ENCODE data around the gene ABCB7. TPM values are rescaled to one million over a fixed set of nuclear protein-coding genes. Genes with fewer than 3 reads are reported as not detected.
"Not testable (repeated sequence)": the region's sequence is repeated elsewhere in the genome, so short reads cannot be mapped to it uniquely, and the experiment has no call there.

ABCB7 gene
- total and polyA plus RNA-seq, 5 donors = 15.6 to 28.6 (median 26.4) TPM

- H3K9me3 ChIP-seq (ENCODE audit: control insufficient read depth, low read length) = no peaks in the 10 kb centered on the region
- no peak for DNase-seq
- no peaks in the 10 kb centered on the region for H3K27me3 ChIP-seq (ENCODE audit: control insufficient read depth, insufficient read depth)
- H3K4me3 ChIP-seq (ENCODE audit: low read length) = no peak overlapping the region
- ATAC-seq = no peak
- no peaks in the 10 kb centered on the region for H3K4me1 ChIP-seq (ENCODE audit: control insufficient read depth, insufficient read depth, low read length)
- H3K27ac ChIP-seq (ENCODE audit: low read length) = no peak overlapping the region
- intact Hi-C loops (cut with DNase I) = no loop called here
- 54% methylated on average over 3 of the region's 3 CpGs for WGBS
Observed at GRCh38 chrX:75151827-75152592, 4.1 kb downstream of the ABCB7 start.

- Histone ChIP-seq H3K27ac (ENCODE audit: low read length) (no peak overlapping the region), H3K27me3 (ENCODE audit: control insufficient read depth, insufficient read depth) (no peaks in the 10 kb centered on the region), H3K9me3 (ENCODE audit: control insufficient read depth, low read length) (no peaks in the 10 kb centered on the region), H3K4me3 (ENCODE audit: low read length) (no peak overlapping the region), H3K4me1 (ENCODE audit: control insufficient read depth, insufficient read depth, low read length) (no peaks in the 10 kb centered on the region)
- no peak for ATAC-seq
- intact Hi-C loops (cut with DNase I) = no loop called here
- DNase-seq = no peak
- WGBS = 88% methylated on average over 1 of the region's 1 CpG
Observed at GRCh38 chrX:75149654-75150053, 6.4 kb downstream of the ABCB7 start.

GRCh38 chrX:75132672-75133071, 23.4 kb downstream of the ABCB7 start:
- DNase-seq (no peak), ATAC-seq (no peak)
- Histone ChIP-seq H3K27ac (ENCODE audit: low read length) (no peak overlapping the region), H3K4me3 (ENCODE audit: low read length) (no peak overlapping the region), H3K4me1 (ENCODE audit: control insufficient read depth, insufficient read depth, low read length) (peaks cover 4% of the 10 kb centered on the region), H3K27me3 (ENCODE audit: control insufficient read depth, insufficient read depth) (no peaks in the 10 kb centered on the region), H3K9me3 (ENCODE audit: control insufficient read depth, low read length) (no peaks in the 10 kb centered on the region)
- intact Hi-C loops (cut with DNase I) = no loop called here
- 75% methylated on average over 5 of the region's 5 CpGs for WGBS

GRCh38 chrX:75131973-75132627, 24.0 kb downstream of the ABCB7 start:
- Histone ChIP-seq H3K9me3 (ENCODE audit: control insufficient read depth, low read length) (no peaks in the 10 kb centered on the region), H3K4me1 (ENCODE audit: control insufficient read depth, insufficient read depth, low read length) (peaks cover 4% of the 10 kb centered on the region), H3K27ac (ENCODE audit: low read length) (peak overlapping the region; percentile 13), H3K27me3 (ENCODE audit: control insufficient read depth, insufficient read depth) (no peaks in the 10 kb centered on the region), H3K4me3 (ENCODE audit: low read length) (no peak overlapping the region)
- WGBS = 70% methylated on average over 9 of the region's 9 CpGs
- no peak for DNase-seq
- peak; percentile 16 to 48 for ATAC-seq
- intact Hi-C loops (cut with DNase I) = no loop called here

GRCh38 chrX:75129069-75129468, 27.0 kb downstream of the ABCB7 start:
- ATAC-seq; DNase-seq; H3K9me3 ChIP-seq (ENCODE audit: control insufficient read depth, low read length); H3K27ac ChIP-seq (ENCODE audit: low read length); intact Hi-C loops (cut with DNase I); H3K27me3 ChIP-seq (ENCODE audit: control insufficient read depth, insufficient read depth); H3K4me3 ChIP-seq (ENCODE audit: low read length); H3K4me1 ChIP-seq (ENCODE audit: control insufficient read depth, insufficient read depth, low read length): not testable (repeated sequence)
- 100% methylated on average over 4 of the region's 4 CpGs for WGBS

- no peak for DNase-seq
- Histone ChIP-seq H3K9me3 (ENCODE audit: control insufficient read depth, low read length) (no peaks in the 10 kb centered on the region), H3K4me1 (ENCODE audit: control insufficient read depth, insufficient read depth, low read length) (peaks cover 2% of the 10 kb centered on the region), H3K27me3 (ENCODE audit: control insufficient read depth, insufficient read depth) (no peaks in the 10 kb centered on the region), H3K27ac (ENCODE audit: low read length) (no peak overlapping the region), H3K4me3 (ENCODE audit: low read length) (no peak overlapping the region)
- ATAC-seq = no peak
- intact Hi-C loops (cut with DNase I) = no loop called here
- 33% methylated on average over 2 of the region's 2 CpGs for WGBS
Observed at GRCh38 chrX:75118296-75118695, 37.8 kb downstream of the ABCB7 start.

GRCh38 chrX:75115707-75116413, 40.2 kb downstream of the ABCB7 start:
- no peaks in the 10 kb centered on the region for H3K9me3 ChIP-seq (ENCODE audit: control insufficient read depth, low read length)
- ATAC-seq (no peak), DNase-seq (no peak)
- WGBS = 87% methylated on average over 5 of the region's 5 CpGs
- no peak overlapping the region for H3K4me3 ChIP-seq (ENCODE audit: low read length)
- intact Hi-C loops (cut with DNase I) = no loop called here
- no peaks in the 10 kb centered on the region for H3K27me3 ChIP-seq (ENCODE audit: control insufficient read depth, insufficient read depth)
- peaks cover 2% of the 10 kb centered on the region for H3K4me1 ChIP-seq (ENCODE audit: control insufficient read depth, insufficient read depth, low read length)
- H3K27ac ChIP-seq (ENCODE audit: low read length) = no peak overlapping the region

GRCh38 chrX:75114638-75115037, 41.4 kb downstream of the ABCB7 start:
- Histone ChIP-seq H3K4me3 (ENCODE audit: low read length) (no peak overlapping the region), H3K27ac (ENCODE audit: low read length) (no peak overlapping the region), H3K9me3 (ENCODE audit: control insufficient read depth, low read length) (no peaks in the 10 kb centered on the region), H3K4me1 (ENCODE audit: control insufficient read depth, insufficient read depth, low read length) (peaks cover 2% of the 10 kb centered on the region), H3K27me3 (ENCODE audit: control insufficient read depth, insufficient read depth) (no peaks in the 10 kb centered on the region)
- 97% methylated on average over 3 of the region's 3 CpGs for WGBS
- ATAC-seq = no peak
- intact Hi-C loops (cut with DNase I) = no loop called here
- no peak for DNase-seq

- intact Hi-C loops (cut with DNase I) = no loop called here
- DNase-seq (no peak), ATAC-seq (no peak)
- 95% methylated on average over 1 of the region's 1 CpG for WGBS
- H3K4me1 ChIP-seq (ENCODE audit: control insufficient read depth, insufficient read depth, low read length) = peaks cover 2% of the 10 kb centered on the region
- H3K27ac ChIP-seq (ENCODE audit: low read length) = no peak overlapping the region
- no peaks in the 10 kb centered on the region for H3K9me3 ChIP-seq (ENCODE audit: control insufficient read depth, low read length)
- H3K27me3 ChIP-seq (ENCODE audit: control insufficient read depth, insufficient read depth) = no peaks in the 10 kb centered on the region
- no peak overlapping the region for H3K4me3 ChIP-seq (ENCODE audit: low read length)
Observed at GRCh38 chrX:75113664-75114063, 42.4 kb downstream of the ABCB7 start.

GRCh38 chrX:75107863-75108509, 48.1 kb downstream of the ABCB7 start:
- Histone ChIP-seq H3K9me3 (ENCODE audit: control insufficient read depth, low read length) (no peaks in the 10 kb centered on the region), H3K4me3 (ENCODE audit: low read length) (no peak overlapping the region), H3K4me1 (ENCODE audit: control insufficient read depth, insufficient read depth, low read length) (no peaks in the 10 kb centered on the region), H3K27me3 (ENCODE audit: control insufficient read depth, insufficient read depth) (no peaks in the 10 kb centered on the region), H3K27ac (ENCODE audit: low read length) (no peak overlapping the region)
- WGBS = 84% methylated on average over 6 of the region's 6 CpGs
- no peak for ATAC-seq
- DNase-seq = peak in 1 of 3 donors; percentile 14
- intact Hi-C loops (cut with DNase I) = no loop called here

GRCh38 chrX:75106772-75107171, 49.3 kb downstream of the ABCB7 start:
- ATAC-seq = no peak
- DNase-seq = no peak
- H3K27me3 ChIP-seq (ENCODE audit: control insufficient read depth, insufficient read depth) = no peaks in the 10 kb centered on the region
- no peaks in the 10 kb centered on the region for H3K9me3 ChIP-seq (ENCODE audit: control insufficient read depth, low read length)
- over 99% methylated on average over 10 of the region's 10 CpGs for WGBS
- H3K4me3 ChIP-seq (ENCODE audit: low read length) = no peak overlapping the region
- no peak overlapping the region for H3K27ac ChIP-seq (ENCODE audit: low read length)
- intact Hi-C loops (cut with DNase I) = no loop called here
- no peaks in the 10 kb centered on the region for H3K4me1 ChIP-seq (ENCODE audit: control insufficient read depth, insufficient read depth, low read length)
